ENCODE data around the gene C2orf74.
"Not testable (repeated sequence)": the region's sequence is repeated elsewhere in the genome, so short reads cannot be mapped to it uniquely, and the experiment has no call there.

The C2orf74 gene
- 0.19 to 0.52 (median 0.35) reads per million in 3 donors for total RNA-seq

DNA sequence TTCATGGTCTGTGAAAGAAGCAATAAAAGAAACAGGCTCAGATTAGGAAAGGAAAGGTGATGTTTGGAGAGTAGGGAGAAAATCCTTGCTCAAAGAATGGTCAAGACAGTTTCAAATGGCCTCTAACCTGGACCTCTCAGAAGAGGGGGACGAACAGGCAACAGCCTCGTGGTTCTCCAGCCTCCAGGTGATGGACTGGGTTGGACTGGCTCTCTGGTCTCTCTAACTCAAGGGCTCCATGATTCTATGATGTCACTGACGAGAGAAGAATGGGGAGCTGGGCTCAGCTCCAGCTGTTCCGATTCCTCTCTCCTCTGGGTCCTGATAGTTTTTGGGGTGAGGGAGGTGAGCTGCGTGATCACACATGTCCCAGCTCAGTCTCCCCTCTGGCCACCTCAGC lies at the start of gene C2orf74:
Gene C2orf74, plus strand, starts transcription at position 301 of the 400 bp plus-strand sequence. CDS start 327 bp downstream, outside the sequence.
- no peaks in the 10 kb centered on the region for H3K4me1 ChIP-seq (ENCODE audit: control insufficient read depth, insufficient read depth, low read length, poor library complexity, severe bottlenecking)
- no peak for DNase-seq
- no peaks in the 10 kb centered on the region for H3K27me3 ChIP-seq (replicated peaks; ENCODE audit: control insufficient read depth, insufficient read depth, low read length, poor library complexity, severe bottlenecking)
- peaks cover 10% of the 10 kb centered on the region for H3K36me3 ChIP-seq (ENCODE audit: control insufficient read depth, insufficient read depth, low read length)
- H3K27ac ChIP-seq (ENCODE audit: insufficient read depth, low read length, poor library complexity, severe bottlenecking): no peak within 1 kb of the TSS
- no peaks in the 10 kb centered on the region for H3K9me3 ChIP-seq (ENCODE audit: control insufficient read depth, low read length)
- H3K4me3 ChIP-seq (ENCODE audit: insufficient read depth, low read depth, low read length, poor library complexity, severe bottlenecking): no peak within 1 kb of the TSS

DNA sequence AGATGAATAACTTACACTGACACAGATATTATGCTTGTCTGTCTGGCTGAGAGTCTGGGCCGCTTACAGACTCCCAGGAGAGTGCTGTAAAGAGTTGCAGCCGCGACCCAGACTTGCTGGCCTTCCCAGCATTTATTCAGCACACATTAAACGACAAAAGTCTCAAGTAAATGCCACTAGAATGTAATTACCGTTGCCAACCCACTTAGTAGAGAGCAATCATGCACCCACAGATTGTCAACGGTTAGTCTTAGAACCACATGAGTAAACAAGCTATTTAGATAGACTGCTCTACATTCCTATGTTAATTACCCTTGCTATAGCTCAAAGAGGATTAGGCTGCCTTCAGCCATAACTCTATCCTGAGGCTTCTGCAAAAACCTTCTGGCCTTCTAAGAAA lies 47.8 kb upstream of the C2orf74 start:
- H3K9me3 ChIP-seq (ENCODE audit: control insufficient read depth, low read length): no peaks in the 10 kb centered on the region
- no peaks in the 10 kb centered on the region for H3K36me3 ChIP-seq (ENCODE audit: control insufficient read depth, insufficient read depth, low read length)

DNA sequence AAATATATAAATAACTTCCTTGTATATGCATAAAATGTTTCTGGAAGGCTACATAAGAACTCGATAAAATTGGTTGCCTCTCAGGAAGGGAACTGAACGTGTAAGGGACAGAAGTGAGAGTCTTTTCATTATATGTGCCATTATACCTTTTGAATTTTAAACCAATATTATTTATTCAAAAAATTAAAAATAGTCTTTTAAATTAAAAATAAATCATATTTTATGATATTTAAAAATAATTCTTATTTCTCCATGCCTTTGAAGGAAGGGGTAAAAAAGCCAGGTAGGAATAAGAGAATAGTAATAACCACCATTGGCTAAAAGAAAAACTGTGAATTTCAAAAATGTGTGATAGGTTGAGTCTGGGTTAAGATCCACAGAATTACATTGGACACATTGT lies 45.7 kb upstream of the C2orf74 start:
- Histone ChIP-seq H3K4me1 (ENCODE audit: control insufficient read depth, insufficient read depth, low read length, poor library complexity, severe bottlenecking) (no peaks in the 10 kb centered on the region), H3K9me3 (ENCODE audit: control insufficient read depth, low read length) (no peaks in the 10 kb centered on the region), H3K36me3 (ENCODE audit: control insufficient read depth, insufficient read depth, low read length) (no peaks in the 10 kb centered on the region), H3K4me3 (ENCODE audit: insufficient read depth, low read depth, low read length, poor library complexity, severe bottlenecking) (no peak overlapping the region), H3K27me3 (replicated peaks; ENCODE audit: control insufficient read depth, insufficient read depth, low read length, poor library complexity, severe bottlenecking) (no peaks in the 10 kb centered on the region), H3K27ac (ENCODE audit: insufficient read depth, low read length, poor library complexity, severe bottlenecking) (no peak overlapping the region)
- DNase-seq: no peak

More for the DNA sequence above, 47.8 kb upstream of the C2orf74 start:
- Histone ChIP-seq H3K27ac (ENCODE audit: insufficient read depth, low read length, poor library complexity, severe bottlenecking) (no peak overlapping the region), H3K27me3 (replicated peaks; ENCODE audit: control insufficient read depth, insufficient read depth, low read length, poor library complexity, severe bottlenecking) (no peaks in the 10 kb centered on the region), H3K4me3 (ENCODE audit: insufficient read depth, low read depth, low read length, poor library complexity, severe bottlenecking) (no peak overlapping the region), H3K4me1 (ENCODE audit: control insufficient read depth, insufficient read depth, low read length, poor library complexity, severe bottlenecking) (no peaks in the 10 kb centered on the region)
- no peak for DNase-seq

DNA sequence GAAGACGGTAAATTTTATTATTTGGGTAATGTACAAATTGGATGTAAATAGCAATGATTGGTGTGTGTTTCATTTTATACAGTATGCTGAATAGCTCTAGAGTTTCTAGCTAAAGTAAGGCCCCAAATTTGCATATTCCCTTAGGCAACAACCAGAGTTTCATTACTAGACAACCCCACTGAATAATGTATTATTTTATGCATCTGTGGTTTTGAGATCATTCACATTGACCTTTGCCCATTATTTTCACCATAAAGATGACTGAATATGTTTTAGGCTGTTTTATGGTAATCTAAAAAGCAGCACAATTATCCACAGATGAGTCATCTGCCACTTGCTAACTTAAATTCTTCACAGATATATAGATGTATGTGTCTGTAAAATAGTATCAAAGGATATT lies 44.5 kb upstream of the C2orf74 start:
- H3K36me3 ChIP-seq (ENCODE audit: control insufficient read depth, insufficient read depth, low read length): no peaks in the 10 kb centered on the region
- no peak overlapping the region for H3K27ac ChIP-seq (ENCODE audit: insufficient read depth, low read length, poor library complexity, severe bottlenecking)
- H3K27me3 ChIP-seq (replicated peaks; ENCODE audit: control insufficient read depth, insufficient read depth, low read length, poor library complexity, severe bottlenecking): no peaks in the 10 kb centered on the region
- H3K4me1 ChIP-seq (ENCODE audit: control insufficient read depth, insufficient read depth, low read length, poor library complexity, severe bottlenecking): no peaks in the 10 kb centered on the region
- H3K4me3 ChIP-seq (ENCODE audit: insufficient read depth, low read depth, low read length, poor library complexity, severe bottlenecking): no peak overlapping the region
- no peak for DNase-seq
- H3K9me3 ChIP-seq (ENCODE audit: control insufficient read depth, low read length): no peaks in the 10 kb centered on the region

DNA sequence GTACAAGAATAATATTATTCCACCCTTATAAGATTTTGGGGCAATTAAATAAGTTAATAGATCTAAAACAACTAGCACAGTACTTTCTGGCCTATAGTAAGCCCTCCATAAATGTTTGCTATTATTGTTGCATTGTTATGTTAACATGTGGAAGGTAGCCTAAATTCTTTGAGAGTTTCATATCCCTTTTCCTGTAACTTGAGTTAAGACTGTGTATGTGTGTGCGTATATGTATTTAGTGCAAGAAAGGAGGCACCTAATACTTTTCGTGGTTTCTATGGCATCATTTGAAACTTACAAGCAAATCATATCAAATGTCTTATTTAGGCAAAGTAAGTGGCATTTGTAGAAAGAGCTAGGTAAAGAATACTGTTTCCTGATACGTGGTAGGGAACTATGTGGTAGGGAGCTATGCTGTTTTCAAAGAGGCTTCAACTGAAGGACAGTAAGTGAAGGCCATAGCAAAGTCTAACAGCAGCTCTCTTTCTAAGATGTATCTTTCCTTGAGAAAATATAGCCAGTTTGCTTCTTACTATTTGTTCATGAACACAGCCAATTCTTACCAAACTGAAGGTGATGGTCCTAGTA lies 36.8 kb upstream of the C2orf74 start:
- no peak for DNase-seq
- Histone ChIP-seq H3K36me3 (ENCODE audit: control insufficient read depth, insufficient read depth, low read length) (no peaks in the 10 kb centered on the region), H3K27me3 (replicated peaks; ENCODE audit: control insufficient read depth, insufficient read depth, low read length, poor library complexity, severe bottlenecking) (no peaks in the 10 kb centered on the region), H3K27ac (ENCODE audit: insufficient read depth, low read length, poor library complexity, severe bottlenecking) (no peak overlapping the region), H3K9me3 (ENCODE audit: control insufficient read depth, low read length) (no peaks in the 10 kb centered on the region), H3K4me1 (ENCODE audit: control insufficient read depth, insufficient read depth, low read length, poor library complexity, severe bottlenecking) (no peaks in the 10 kb centered on the region), H3K4me3 (ENCODE audit: insufficient read depth, low read depth, low read length, poor library complexity, severe bottlenecking) (no peak overlapping the region)

DNA sequence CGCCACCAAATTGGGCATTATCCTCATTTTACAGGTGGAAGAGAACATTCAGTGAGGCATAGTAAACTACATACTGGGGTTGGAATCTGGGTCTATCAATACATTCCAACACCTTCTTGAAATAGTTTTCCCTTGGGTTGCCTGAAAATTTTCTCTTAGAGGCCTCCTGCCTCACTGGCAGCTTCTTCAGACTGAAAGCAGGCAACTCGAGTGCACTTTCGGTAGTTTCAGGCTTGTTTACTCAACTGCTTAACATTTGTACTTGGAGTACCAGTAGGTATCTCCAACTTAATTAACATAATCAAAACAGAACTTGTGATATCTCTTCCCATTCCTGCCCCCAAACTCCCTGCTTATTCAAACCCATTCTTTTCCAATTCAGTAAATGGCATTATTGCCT lies 36.2 kb upstream of the C2orf74 start:
- Histone ChIP-seq H3K27ac (ENCODE audit: insufficient read depth, low read length, poor library complexity, severe bottlenecking) (no peak overlapping the region), H3K36me3 (ENCODE audit: control insufficient read depth, insufficient read depth, low read length) (no peaks in the 10 kb centered on the region), H3K27me3 (replicated peaks; ENCODE audit: control insufficient read depth, insufficient read depth, low read length, poor library complexity, severe bottlenecking) (no peaks in the 10 kb centered on the region), H3K4me3 (ENCODE audit: insufficient read depth, low read depth, low read length, poor library complexity, severe bottlenecking) (no peak overlapping the region), H3K9me3 (ENCODE audit: control insufficient read depth, low read length) (no peaks in the 10 kb centered on the region), H3K4me1 (ENCODE audit: control insufficient read depth, insufficient read depth, low read length, poor library complexity, severe bottlenecking) (no peaks in the 10 kb centered on the region)
- DNase-seq: no peak

DNA sequence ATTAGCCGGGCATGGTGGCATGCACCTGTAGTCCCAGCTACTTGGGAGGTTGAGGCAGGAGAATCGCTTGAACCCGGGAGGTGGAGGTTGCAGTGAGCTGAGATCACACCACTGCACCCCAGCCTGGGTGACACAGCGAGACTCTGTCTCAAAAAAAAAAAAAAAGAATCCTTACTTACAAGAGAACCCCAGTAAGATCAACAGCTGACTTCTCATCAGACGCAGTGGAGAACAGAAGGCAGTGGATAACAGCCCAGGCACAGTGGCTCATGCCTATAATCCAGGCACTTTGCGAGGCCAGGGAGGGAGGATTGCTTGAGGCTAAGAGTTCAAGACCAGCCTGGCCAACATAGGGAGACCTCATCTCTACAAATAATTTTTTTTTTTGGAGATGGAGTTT lies 33.9 kb upstream of the C2orf74 start:
- not testable (repeated sequence) for H3K4me3 ChIP-seq (ENCODE audit: insufficient read depth, low read depth, low read length, poor library complexity, severe bottlenecking); H3K9me3 ChIP-seq (ENCODE audit: control insufficient read depth, low read length); H3K4me1 ChIP-seq (ENCODE audit: control insufficient read depth, insufficient read depth, low read length, poor library complexity, severe bottlenecking); H3K36me3 ChIP-seq (ENCODE audit: control insufficient read depth, insufficient read depth, low read length); DNase-seq; H3K27me3 ChIP-seq (replicated peaks; ENCODE audit: control insufficient read depth, insufficient read depth, low read length, poor library complexity, severe bottlenecking); H3K27ac ChIP-seq (ENCODE audit: insufficient read depth, low read length, poor library complexity, severe bottlenecking)

DNA sequence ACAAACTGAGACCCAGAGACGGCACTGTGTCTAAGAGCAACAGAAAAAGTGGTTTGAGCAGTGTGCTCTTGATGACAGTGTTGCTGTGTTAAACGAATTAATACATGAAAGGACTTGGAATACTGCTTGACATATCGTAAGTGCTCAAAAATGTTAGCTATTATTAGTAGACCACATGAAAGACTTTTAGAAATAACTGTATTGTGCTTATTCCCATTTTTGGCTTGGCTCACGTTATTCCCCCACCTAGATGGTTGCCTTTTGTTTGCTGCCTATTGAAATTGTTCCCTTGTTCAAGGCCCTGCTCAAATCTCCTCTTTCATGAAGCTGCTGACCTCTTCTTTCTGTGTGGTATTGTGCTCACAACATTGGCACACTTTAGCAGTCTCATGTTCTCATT lies 27.8 kb upstream of the C2orf74 start:
- no peaks in the 10 kb centered on the region for H3K4me1 ChIP-seq (ENCODE audit: control insufficient read depth, insufficient read depth, low read length, poor library complexity, severe bottlenecking)
- no peaks in the 10 kb centered on the region for H3K36me3 ChIP-seq (ENCODE audit: control insufficient read depth, insufficient read depth, low read length)
- H3K27ac ChIP-seq (ENCODE audit: insufficient read depth, low read length, poor library complexity, severe bottlenecking): no peak overlapping the region
- no peak for DNase-seq
- H3K27me3 ChIP-seq (replicated peaks; ENCODE audit: control insufficient read depth, insufficient read depth, low read length, poor library complexity, severe bottlenecking): no peaks in the 10 kb centered on the region
- H3K4me3 ChIP-seq (ENCODE audit: insufficient read depth, low read depth, low read length, poor library complexity, severe bottlenecking): no peak overlapping the region
- H3K9me3 ChIP-seq (ENCODE audit: control insufficient read depth, low read length): no peaks in the 10 kb centered on the region

DNA sequence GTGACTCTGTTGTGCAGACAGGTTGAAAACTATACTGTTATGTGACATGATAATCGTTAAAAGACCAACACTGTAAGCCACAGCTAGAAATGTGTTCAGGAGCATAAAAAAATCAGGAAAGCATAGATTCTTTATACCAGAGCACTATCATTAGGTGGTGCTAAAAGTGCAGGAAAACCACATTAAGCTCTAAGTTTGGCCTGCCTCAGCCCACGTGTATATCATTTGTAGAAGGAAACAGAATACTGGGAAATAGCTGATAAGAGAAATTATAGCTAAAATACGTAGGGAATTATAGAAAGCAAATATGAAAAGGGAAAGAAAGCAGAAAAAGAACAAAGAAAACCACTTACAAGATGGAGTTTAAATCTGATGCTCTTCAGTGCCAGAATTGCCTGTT lies 26.5 kb upstream of the C2orf74 start:
- no peaks in the 10 kb centered on the region for H3K4me1 ChIP-seq (ENCODE audit: control insufficient read depth, insufficient read depth, low read length, poor library complexity, severe bottlenecking)
- no peaks in the 10 kb centered on the region for H3K27me3 ChIP-seq (replicated peaks; ENCODE audit: control insufficient read depth, insufficient read depth, low read length, poor library complexity, severe bottlenecking)
- H3K27ac ChIP-seq (ENCODE audit: insufficient read depth, low read length, poor library complexity, severe bottlenecking): no peak overlapping the region
- DNase-seq: no peak
- H3K36me3 ChIP-seq (ENCODE audit: control insufficient read depth, insufficient read depth, low read length): no peaks in the 10 kb centered on the region
- H3K9me3 ChIP-seq (ENCODE audit: control insufficient read depth, low read length): no peaks in the 10 kb centered on the region
- no peak overlapping the region for H3K4me3 ChIP-seq (ENCODE audit: insufficient read depth, low read depth, low read length, poor library complexity, severe bottlenecking)

DNA sequence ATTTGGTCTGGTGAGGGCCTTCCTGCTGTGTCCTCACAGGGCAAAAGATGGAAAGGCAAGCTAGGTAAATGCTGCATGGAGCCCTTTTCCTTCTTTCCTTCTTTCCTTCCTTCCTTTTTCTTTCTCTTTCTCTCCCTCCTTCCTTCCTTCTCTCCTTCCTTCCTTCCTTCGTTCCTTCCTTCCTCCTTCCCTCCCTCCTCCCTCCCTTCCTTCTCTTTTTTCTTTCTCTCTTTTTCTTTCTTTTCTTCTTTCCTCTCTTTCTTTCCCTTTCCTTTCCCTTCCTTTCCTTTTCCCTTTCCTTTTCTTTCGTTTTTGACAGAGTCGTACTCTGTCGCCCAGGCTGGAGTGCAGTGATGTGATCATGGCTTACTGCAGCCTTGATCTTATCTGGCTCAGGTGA lies 23.1 kb upstream of the C2orf74 start:
- H3K27me3 ChIP-seq (replicated peaks; ENCODE audit: control insufficient read depth, insufficient read depth, low read length, poor library complexity, severe bottlenecking): no peaks in the 10 kb centered on the region
- no peak overlapping the region for H3K27ac ChIP-seq (ENCODE audit: insufficient read depth, low read length, poor library complexity, severe bottlenecking)
- no peaks in the 10 kb centered on the region for H3K36me3 ChIP-seq (ENCODE audit: control insufficient read depth, insufficient read depth, low read length)
- no peaks in the 10 kb centered on the region for H3K9me3 ChIP-seq (ENCODE audit: control insufficient read depth, low read length)
- no peak overlapping the region for H3K4me3 ChIP-seq (ENCODE audit: insufficient read depth, low read depth, low read length, poor library complexity, severe bottlenecking)
- DNase-seq: no peak
- no peaks in the 10 kb centered on the region for H3K4me1 ChIP-seq (ENCODE audit: control insufficient read depth, insufficient read depth, low read length, poor library complexity, severe bottlenecking)

All from effector memory CD4-positive, alpha-beta T cell (primary cell).